Endothelial cell of umbilical vein (primary cell): ENCODE results near the gene ADAMTS19. TPM values are rescaled to one million over a fixed set of nuclear protein-coding genes. Genes with fewer than 3 reads are reported as not detected.

Source experiments
- BruUV-seq: library from RNA; stranded (reverse); fragments of 400-500 nt; replicated peaks from 2 replicates; lab custom pipeline; 2021; lab: Mats Ljungman, UMichigan
- CTCF ChIA-PET: fragments of 300-600, 350-600 bp; sonication (Branson Sonifier 250); formaldehyde crosslinking; loops from one replicate; lab custom pipeline; 2021; ENCODE audit warnings: antibody characterized with exemption, inconsistent platforms; lab: Charles Lee
- POLR2A ChIA-PET: fragments of 300-600, 350-600 bp; sonication (Branson Sonifier 250); formaldehyde crosslinking; loops from one replicate; lab custom pipeline; 2021; ENCODE audit warnings: antibody characterized with exemption, inconsistent platforms; lab: Charles Lee
- DNase-seq: peaks from one replicate; pipeline ENCODE4 v3.0.0-alpha.2; 2011; ENCODE audit warnings: low read depth, low spot score
- FAIRE-seq: peaks from 2 replicates; lab custom pipeline; 2011; peaks lifted over from hg19 to GRCh38; lab: Jason Lieb, UNC
- H2AFZ ChIP-seq: 2 replicates; pipeline ENCODE4 v1.6.0; 2012; ENCODE audit warnings: low read depth, low read length, control low read depth, inconsistent platforms
- H3K27ac ChIP-seq: 2 replicates; pipeline ENCODE4 v1.5.1; 2011; ENCODE audit warnings: low read depth, mild to moderate bottlenecking, control low read depth, low read length, moderate library complexity; ENCODE audit not compliant: insufficient read depth
- H3K27me3 ChIP-seq, 2 experiments: 2 replicates each; pipeline versions ENCODE4 v1.6.0 to v1.6.1; 2011; ENCODE audit warnings: low read length in 2 of 2, mixed read lengths in 1 of 2; ENCODE audit not compliant: control insufficient read depth in 2 of 2, insufficient read depth in 2 of 2
- H3K36me3 ChIP-seq, 2 experiments: 2 replicates in 1 of 2; 3 replicates in 1 of 2; pipeline ENCODE4 v1.5.1; 2011; ENCODE audit warnings: low read length in 2 of 2, mild to moderate bottlenecking in 1 of 2, moderate library complexity in 1 of 2; ENCODE audit not compliant: control insufficient read depth in 2 of 2, insufficient read depth in 2 of 2; ENCODE audit errors: extremely low read depth in 1 of 2
- H3K4me1 ChIP-seq: 3 replicates; pipeline ENCODE4 v1.5.1; 2011; ENCODE audit warnings: mild to moderate bottlenecking, low read length; ENCODE audit not compliant: control insufficient read depth, insufficient read depth; ENCODE audit errors: extremely low read depth
- H3K4me2 ChIP-seq: 2 replicates; pipeline ENCODE4 v1.6.1; 2011; ENCODE audit warnings: low read length, control low read depth, mixed read lengths; ENCODE audit not compliant: insufficient read depth
- H3K4me3 ChIP-seq, 3 experiments: fragments of 200-600 bp in 1 of 3; sonication (generic), shearing (Covaris generic) in 1 of 3; replicated peaks in 1 of 3; 2 replicates each; pipeline ENCODE4 v1.5.1; 2011 to 2016; ENCODE audit warnings: control low read depth in 3 of 3, low read length in 3 of 3, mild to moderate bottlenecking in 2 of 3, inconsistent platforms in 1 of 3, low read depth in 1 of 3, moderate library complexity in 1 of 3; ENCODE audit not compliant: insufficient read depth in 1 of 3
- H3K79me2 ChIP-seq: 2 replicates; pipeline ENCODE4 v1.6.0; 2012; ENCODE audit warnings: low read length, inconsistent platforms; ENCODE audit not compliant: control insufficient read depth, insufficient read depth
- H3K9ac ChIP-seq: replicated peaks from 2 replicates; pipeline ENCODE3; 2011; ENCODE audit warnings: low read length, control low read depth; ENCODE audit not compliant: insufficient read depth; ENCODE audit errors: extremely low read depth
- H3K9me1 ChIP-seq: replicated peaks from 3 replicates; pipeline ENCODE4 v1.6.0; 2011; ENCODE audit warnings: mild to moderate bottlenecking, low read length; ENCODE audit not compliant: control insufficient read depth, insufficient read depth; ENCODE audit errors: extremely low read depth
- H3K9me3 ChIP-seq: replicated peaks from 2 replicates; pipeline ENCODE4 v1.5.1; 2012; ENCODE audit warnings: low read length, inconsistent platforms; ENCODE audit not compliant: control insufficient read depth, insufficient read depth
- H4K20me1 ChIP-seq: replicated peaks from 2 replicates; pipeline ENCODE3; 2011; ENCODE audit warnings: mild to moderate bottlenecking, low read length; ENCODE audit not compliant: control insufficient read depth, insufficient read depth; ENCODE audit errors: extremely low read depth
- EZH2 ChIP-seq: IDR thresholded peaks from 2 replicates; pipeline ENCODE4 v1.6.1; 2012; ENCODE audit warnings: borderline replicate concordance, low read depth, mild to moderate bottlenecking, moderate library complexity, low read length, inconsistent platforms; ENCODE audit not compliant: severe bottlenecking
- FOS ChIP-seq: IDR thresholded peaks from 2 replicates; pipeline ENCODE4 v1.6.1; 2011; ENCODE audit warnings: mild to moderate bottlenecking, low read length, moderate library complexity, borderline replicate concordance; ENCODE audit not compliant: insufficient read depth
- GATA2 ChIP-seq: IDR thresholded peaks from 2 replicates; pipeline ENCODE4 v1.7.0; 2011; ENCODE audit warnings: low read depth, mild to moderate bottlenecking, moderate library complexity, mixed read lengths, low read length; ENCODE audit not compliant: insufficient read length, insufficient read depth
- JUN ChIP-seq: IDR thresholded peaks from 2 replicates; pipeline ENCODE4 v1.6.1; 2011; ENCODE audit warnings: borderline replicate concordance, low read depth; ENCODE audit not compliant: insufficient read length, insufficient read depth
- MYC ChIP-seq: IDR thresholded peaks from one replicate; pipeline ENCODE4 v1.6.1; 2011; ENCODE audit warnings: mild to moderate bottlenecking, low read depth, low read length
- POLR2A ChIP-seq: IDR thresholded peaks from 2 replicates; pipeline ENCODE4 v1.6.1; 2012; ENCODE audit warnings: low read depth, mild to moderate bottlenecking, control low read depth, low read length
- POLR2AphosphoS5 ChIP-seq: IDR thresholded peaks from 2 replicates; pipeline ENCODE4 v1.6.1; 2012; ENCODE audit warnings: low read depth, mild to moderate bottlenecking, control low read depth, low read length, moderate library complexity; ENCODE audit not compliant: insufficient read depth
- dilution Hi-C: fragments of 300-500 bp; cut with MboI; formaldehyde crosslinking; loops from one replicate; pipeline ENCODE4 v1.15.0; 2019; ENCODE audit warnings: low sequenced_read_pairs; ENCODE audit not compliant: extremely low pct_ligation_motif_present
- intact Hi-C: fragments of 100-400 bp; cut with micrococcal nuclease; formaldehyde crosslinking; loops from one replicate; pipeline ENCODE4 v1.10.0; 2022
- polyA plus RNA-seq, 4 experiments: library from polyadenylated mRNA; depleted of rRNA in 3 of 4; stranded (reverse) in 3 of 4; unstranded in 1 of 4; fragments of >200 nt; gene quantifications; 2 replicates each; pipeline versions ENCODE4 v1.2.1 to v1.2.3, GENCODE V29; 2011 to 2012; ENCODE audit warnings: missing spikeins in 1 of 4
- total RNA-seq: library from RNA; stranded (reverse); gene quantifications from 2 replicates; pipeline ENCODE4 v1.2.3, GENCODE V29; 2021
- TF ChIP-seq, protein P1 (sequence below): IDR thresholded peaks from 2 replicates; pipeline ENCODE4 v1.6.1; 2011; ENCODE audit not compliant: insufficient read depth, insufficient read length
- TF ChIP-seq, protein P2 (sequence below), 2 donors: IDR thresholded peaks; 1 replicate in 1 of 2; 2 replicates in 1 of 2; pipeline ENCODE4 v1.5.1; 2011; ENCODE audit warnings: low read length in 2 of 2, mild to moderate bottlenecking in 2 of 2, moderate library complexity in 2 of 2, control low read depth in 1 of 2, inconsistent platforms in 1 of 2, low read depth in 1 of 2; ENCODE audit not compliant: insufficient read depth in 1 of 2; ENCODE audit errors: extremely low read depth in 1 of 2

The ADAMTS19 gene
- total and polyA plus RNA-seq, 2 donors (not counting 3 experiments of a cell fraction or from before 2014, with no cell fraction given): not detected

DNA sequence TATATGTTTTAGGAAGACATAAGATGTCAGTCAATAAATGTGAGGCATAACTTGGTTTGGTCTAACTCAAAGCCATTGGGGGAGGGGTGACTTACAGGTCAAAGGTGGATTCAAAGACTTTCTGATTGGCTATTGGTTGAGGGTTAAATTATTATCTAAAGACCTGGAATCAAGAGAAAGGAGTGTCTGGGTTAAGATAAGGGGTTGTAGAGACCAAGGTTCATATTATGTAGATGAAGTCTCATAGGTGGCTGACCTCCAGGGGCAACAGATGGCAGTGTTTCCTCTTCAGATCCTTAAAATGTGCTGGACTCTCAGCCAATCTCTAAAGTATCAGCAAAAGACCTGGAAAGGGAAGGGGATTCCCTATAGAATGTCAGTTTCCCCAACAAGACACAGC is 236.5 kb downstream of the ADAMTS19 start:
- intact Hi-C loops: no loop called here
- no peaks in the 10 kb centered on the region for H3K4me1 ChIP-seq
- TF ChIP-seq, protein P1, sequence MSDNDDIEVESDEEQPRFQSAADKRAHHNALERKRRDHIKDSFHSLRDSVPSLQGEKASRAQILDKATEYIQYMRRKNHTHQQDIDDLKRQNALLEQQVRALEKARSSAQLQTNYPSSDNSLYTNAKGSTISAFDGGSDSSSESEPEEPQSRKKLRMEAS: no peak
- TF ChIP-seq, protein P2, sequence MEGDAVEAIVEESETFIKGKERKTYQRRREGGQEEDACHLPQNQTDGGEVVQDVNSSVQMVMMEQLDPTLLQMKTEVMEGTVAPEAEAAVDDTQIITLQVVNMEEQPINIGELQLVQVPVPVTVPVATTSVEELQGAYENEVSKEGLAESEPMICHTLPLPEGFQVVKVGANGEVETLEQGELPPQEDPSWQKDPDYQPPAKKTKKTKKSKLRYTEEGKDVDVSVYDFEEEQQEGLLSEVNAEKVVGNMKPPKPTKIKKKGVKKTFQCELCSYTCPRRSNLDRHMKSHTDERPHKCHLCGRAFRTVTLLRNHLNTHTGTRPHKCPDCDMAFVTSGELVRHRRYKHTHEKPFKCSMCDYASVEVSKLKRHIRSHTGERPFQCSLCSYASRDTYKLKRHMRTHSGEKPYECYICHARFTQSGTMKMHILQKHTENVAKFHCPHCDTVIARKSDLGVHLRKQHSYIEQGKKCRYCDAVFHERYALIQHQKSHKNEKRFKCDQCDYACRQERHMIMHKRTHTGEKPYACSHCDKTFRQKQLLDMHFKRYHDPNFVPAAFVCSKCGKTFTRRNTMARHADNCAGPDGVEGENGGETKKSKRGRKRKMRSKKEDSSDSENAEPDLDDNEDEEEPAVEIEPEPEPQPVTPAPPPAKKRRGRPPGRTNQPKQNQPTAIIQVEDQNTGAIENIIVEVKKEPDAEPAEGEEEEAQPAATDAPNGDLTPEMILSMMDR (IDR thresholded peaks at IDR 0.05; ENCODE audit: extremely low read depth in 1 of 2, insufficient read depth in 1 of 2, low read depth in 1 of 2, low read length in 2 of 2): no peak
- TF ChIP-seq POLR2A: no peak
- TF ChIP-seq EZH2: no peak
- TF ChIP-seq JUN: no peak
- TF ChIP-seq FOS: no peak
- no peak for TF ChIP-seq MYC
- no peak for TF ChIP-seq GATA2
- no peak for TF ChIP-seq POLR2AphosphoS5
- ChIA-PET POLR2A (no interaction called here), CTCF (no interaction called here)
- no peak overlapping the region for H3K4me3 ChIP-seq
- H3K9me1 ChIP-seq: no peaks in the 10 kb centered on the region
- no peak for DNase-seq
- dilution Hi-C loops: no loop called here
- no peaks in the 10 kb centered on the region for H3K79me2 ChIP-seq
- H3K36me3 ChIP-seq: no peaks in the 10 kb centered on the region
- H4K20me1 ChIP-seq: no peaks in the 10 kb centered on the region
- no peaks in the 10 kb centered on the region for H3K9me3 ChIP-seq
- H3K9ac ChIP-seq: no peak overlapping the region
- H3K4me2 ChIP-seq: no peak overlapping the region
- FAIRE-seq: no peak
- H3K27ac ChIP-seq: no peak overlapping the region
- BruUV-seq: no TSS peak
- H3K27me3 ChIP-seq: no peaks in the 10 kb centered on the region
- no peak overlapping the region for H2AFZ ChIP-seq
